HL-60 (cell line): ENCODE measurements around the gene RPF1.

ENCODE experiments used
- DNase-seq, 2 experiments: peaks; one replicate each; pipeline ENCODE4 v3.0.0-alpha.2; 2010 to 2020; ENCODE audit warnings: low read depth in 1 of 2, low spot score in 1 of 2
- H3K27ac ChIP-seq: fragments of 250-450 bp; sonication (Bioruptor Pico); replicated peaks from 2 replicates; pipeline ENCODE4 v1.5.1; 2020; ENCODE audit warnings: mild to moderate bottlenecking, moderate library complexity
- H3K27me3 ChIP-seq: fragments of 250-450 bp; sonication (Bioruptor Pico); 2 replicates; pipeline ENCODE4 v1.5.1; 2021; ENCODE audit warnings: mild to moderate bottlenecking, moderate library complexity; ENCODE audit not compliant: insufficient read depth, poor library complexity, severe bottlenecking
- H3K4me3 ChIP-seq: replicated peaks from 2 replicates; pipeline ENCODE4 v1.5.1; 2011; ENCODE audit warnings: mild to moderate bottlenecking, control low read depth, low read length; ENCODE audit not compliant: insufficient read depth
- GABPA ChIP-seq: IDR thresholded peaks from 2 replicates; pipeline ENCODE4 v1.6.1; 2012; ENCODE audit warnings: low read depth
- POLR2AphosphoS5 ChIP-seq: IDR thresholded peaks from 2 replicates; pipeline ENCODE4 v1.6.1; 2012; ENCODE audit warnings: low read depth
- SPI1 ChIP-seq: IDR thresholded peaks from 2 replicates; pipeline ENCODE4 v1.6.1; 2012; ENCODE audit warnings: low read depth, mild to moderate bottlenecking, borderline replicate concordance
- TF ChIP-seq, protein P1 (sequence below): IDR thresholded peaks from 2 replicates; pipeline ENCODE4 v1.6.1; 2012; ENCODE audit warnings: low read depth; ENCODE audit not compliant: insufficient replicate concordance
- TF ChIP-seq, protein P2 (sequence below): IDR thresholded peaks from one replicate; pipeline ENCODE4 v1.5.1; 2011; ENCODE audit warnings: low read length, control low read depth, inconsistent platforms; ENCODE audit not compliant: insufficient read depth

The RPF1 gene

DNA sequence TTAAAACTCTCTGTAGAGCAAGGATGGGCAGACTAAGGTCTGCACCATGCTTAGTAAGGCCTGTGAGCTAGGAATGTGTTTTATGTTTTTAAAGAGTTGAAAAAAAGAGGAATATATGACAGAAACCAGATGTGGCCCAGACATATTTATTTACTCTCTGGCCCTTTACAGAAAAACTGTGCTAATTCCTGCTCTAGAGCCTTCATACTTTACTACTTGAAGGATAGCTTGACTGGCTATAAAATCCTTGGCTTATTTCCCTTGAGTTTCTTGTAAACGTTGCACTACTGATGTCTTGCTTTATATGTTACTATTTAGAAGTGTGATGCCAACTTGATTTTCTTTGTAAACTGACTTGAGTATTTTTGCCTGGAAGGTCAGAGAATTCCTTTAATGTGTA is 61.7 kb downstream of the RPF1 start:
- no peaks in the 10 kb centered on the region for H3K27me3 ChIP-seq
- no peak overlapping the region for H3K27ac ChIP-seq
- no peak overlapping the region for H3K4me3 ChIP-seq
- TF ChIP-seq POLR2AphosphoS5: no peak
- no peak for TF ChIP-seq GABPA
- TF ChIP-seq, protein P1, sequence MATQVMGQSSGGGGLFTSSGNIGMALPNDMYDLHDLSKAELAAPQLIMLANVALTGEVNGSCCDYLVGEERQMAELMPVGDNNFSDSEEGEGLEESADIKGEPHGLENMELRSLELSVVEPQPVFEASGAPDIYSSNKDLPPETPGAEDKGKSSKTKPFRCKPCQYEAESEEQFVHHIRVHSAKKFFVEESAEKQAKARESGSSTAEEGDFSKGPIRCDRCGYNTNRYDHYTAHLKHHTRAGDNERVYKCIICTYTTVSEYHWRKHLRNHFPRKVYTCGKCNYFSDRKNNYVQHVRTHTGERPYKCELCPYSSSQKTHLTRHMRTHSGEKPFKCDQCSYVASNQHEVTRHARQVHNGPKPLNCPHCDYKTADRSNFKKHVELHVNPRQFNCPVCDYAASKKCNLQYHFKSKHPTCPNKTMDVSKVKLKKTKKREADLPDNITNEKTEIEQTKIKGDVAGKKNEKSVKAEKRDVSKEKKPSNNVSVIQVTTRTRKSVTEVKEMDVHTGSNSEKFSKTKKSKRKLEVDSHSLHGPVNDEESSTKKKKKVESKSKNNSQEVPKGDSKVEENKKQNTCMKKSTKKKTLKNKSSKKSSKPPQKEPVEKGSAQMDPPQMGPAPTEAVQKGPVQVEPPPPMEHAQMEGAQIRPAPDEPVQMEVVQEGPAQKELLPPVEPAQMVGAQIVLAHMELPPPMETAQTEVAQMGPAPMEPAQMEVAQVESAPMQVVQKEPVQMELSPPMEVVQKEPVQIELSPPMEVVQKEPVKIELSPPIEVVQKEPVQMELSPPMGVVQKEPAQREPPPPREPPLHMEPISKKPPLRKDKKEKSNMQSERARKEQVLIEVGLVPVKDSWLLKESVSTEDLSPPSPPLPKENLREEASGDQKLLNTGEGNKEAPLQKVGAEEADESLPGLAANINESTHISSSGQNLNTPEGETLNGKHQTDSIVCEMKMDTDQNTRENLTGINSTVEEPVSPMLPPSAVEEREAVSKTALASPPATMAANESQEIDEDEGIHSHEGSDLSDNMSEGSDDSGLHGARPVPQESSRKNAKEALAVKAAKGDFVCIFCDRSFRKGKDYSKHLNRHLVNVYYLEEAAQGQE: no peak
- TF ChIP-seq, protein P2, sequence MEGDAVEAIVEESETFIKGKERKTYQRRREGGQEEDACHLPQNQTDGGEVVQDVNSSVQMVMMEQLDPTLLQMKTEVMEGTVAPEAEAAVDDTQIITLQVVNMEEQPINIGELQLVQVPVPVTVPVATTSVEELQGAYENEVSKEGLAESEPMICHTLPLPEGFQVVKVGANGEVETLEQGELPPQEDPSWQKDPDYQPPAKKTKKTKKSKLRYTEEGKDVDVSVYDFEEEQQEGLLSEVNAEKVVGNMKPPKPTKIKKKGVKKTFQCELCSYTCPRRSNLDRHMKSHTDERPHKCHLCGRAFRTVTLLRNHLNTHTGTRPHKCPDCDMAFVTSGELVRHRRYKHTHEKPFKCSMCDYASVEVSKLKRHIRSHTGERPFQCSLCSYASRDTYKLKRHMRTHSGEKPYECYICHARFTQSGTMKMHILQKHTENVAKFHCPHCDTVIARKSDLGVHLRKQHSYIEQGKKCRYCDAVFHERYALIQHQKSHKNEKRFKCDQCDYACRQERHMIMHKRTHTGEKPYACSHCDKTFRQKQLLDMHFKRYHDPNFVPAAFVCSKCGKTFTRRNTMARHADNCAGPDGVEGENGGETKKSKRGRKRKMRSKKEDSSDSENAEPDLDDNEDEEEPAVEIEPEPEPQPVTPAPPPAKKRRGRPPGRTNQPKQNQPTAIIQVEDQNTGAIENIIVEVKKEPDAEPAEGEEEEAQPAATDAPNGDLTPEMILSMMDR: no peak
- TF ChIP-seq SPI1: no peak
- no peak for DNase-seq

DNA sequence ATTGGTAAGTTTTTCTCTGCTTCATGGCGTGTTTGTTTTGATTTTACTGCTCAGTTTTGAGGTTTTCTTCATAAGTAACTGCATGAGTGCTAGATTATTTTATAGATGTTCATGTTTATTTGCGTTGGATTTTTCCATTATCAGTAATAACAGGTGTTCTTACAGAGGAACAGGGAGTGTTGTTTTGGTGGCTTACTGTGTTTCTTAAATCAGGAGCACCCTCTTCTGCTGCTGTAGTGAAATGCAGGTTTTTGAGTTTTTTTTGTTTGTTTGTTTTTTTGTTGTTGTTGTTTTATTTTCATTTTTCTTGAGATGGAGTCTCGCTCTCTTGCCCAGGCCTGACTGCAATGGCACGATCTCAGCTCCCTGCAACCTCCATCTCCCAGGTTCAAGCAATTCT is 62.6 kb downstream of the RPF1 start:
- H3K27me3 ChIP-seq: no peaks in the 10 kb centered on the region
- no peak overlapping the region for H3K4me3 ChIP-seq
- DNase-seq: no peak
- no peak for TF ChIP-seq POLR2AphosphoS5
- TF ChIP-seq, protein P2: no peak
- TF ChIP-seq, protein P1: no peak
- TF ChIP-seq SPI1: no peak
- no peak for TF ChIP-seq GABPA
- no peak overlapping the region for H3K27ac ChIP-seq
